GM21360 (cell line): ENCODE results near the gene SCYGR8.

Experiments
- ATAC-seq: cut with Tn5 transposase; IDR thresholded peaks from one replicate; pipeline ENCODE4 v1.9.1; 2021; ENCODE audit warnings: mild to moderate bottlenecking, moderate library complexity; ENCODE audit not compliant: unreplicated experiment

The SCYGR8 gene

DNA sequence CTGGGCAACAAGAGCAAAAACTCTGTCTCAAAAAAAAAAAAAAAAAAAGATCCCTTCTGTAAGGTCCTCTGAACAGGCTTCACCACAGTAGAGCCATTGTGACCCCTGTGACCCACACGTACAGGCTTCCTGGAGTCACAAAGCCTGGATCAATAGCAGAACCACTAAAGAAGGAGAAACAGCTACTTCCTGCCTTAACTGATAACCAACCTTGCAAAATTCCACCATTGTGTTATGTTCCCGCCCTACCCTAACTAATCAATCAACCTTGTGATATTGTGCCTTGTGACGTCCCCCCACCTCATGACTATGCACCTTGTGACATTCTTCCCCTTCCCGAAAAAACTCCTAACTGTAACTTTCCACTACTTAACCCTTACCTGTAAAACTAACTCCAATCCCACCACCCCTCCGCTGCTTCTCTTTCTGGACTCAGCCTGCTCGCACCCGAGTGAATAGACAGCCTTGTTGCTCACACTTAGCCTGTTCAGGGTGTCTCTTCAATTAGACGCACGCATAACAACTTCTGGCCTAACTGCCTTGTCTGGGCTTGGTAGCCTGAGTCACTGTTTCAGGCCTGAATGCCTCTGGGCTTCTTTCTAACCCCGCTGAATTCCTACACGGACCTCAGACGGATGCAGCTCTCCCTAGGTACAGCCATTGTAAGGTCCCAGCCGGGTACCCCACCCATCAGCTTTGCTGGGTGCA lies 13.9 kb downstream of the SCYGR8 start:
- ATAC-seq = no peak

DNA sequence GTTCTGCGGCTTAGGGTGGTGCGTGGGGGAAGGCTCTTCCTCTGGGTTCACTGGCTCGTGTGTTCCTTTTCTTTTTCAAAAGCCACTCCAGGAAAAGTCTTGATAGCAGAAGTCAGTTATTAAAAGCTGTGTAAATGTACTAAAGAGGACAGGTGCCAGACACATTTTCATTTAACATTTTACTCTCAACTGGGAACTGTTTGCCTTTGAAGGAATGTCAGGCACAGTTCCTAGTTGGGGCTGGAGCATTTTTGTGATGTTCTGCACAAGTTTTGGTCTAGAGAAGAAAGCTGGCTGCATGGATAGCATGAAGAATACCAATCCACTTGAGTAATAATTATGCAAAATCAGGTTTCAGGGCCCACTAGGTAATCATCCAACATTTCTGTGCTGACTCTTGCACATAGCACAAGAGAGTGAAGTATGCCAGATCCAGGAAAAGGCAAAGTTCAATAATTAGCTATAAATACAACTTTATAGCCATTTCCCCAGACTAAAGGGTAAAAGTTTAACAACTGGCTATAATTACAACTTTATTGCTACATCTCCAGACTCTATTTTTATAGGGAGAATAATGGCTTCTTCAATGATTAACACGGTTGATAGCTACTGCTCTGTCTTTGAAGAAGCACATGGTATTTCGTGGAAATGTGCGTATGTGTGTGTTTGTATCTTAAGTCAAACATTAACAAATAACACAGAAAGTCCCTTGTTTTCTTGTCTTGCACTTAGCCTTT lies 16.2 kb downstream of the SCYGR8 start:
- ATAC-seq = no peak

DNA sequence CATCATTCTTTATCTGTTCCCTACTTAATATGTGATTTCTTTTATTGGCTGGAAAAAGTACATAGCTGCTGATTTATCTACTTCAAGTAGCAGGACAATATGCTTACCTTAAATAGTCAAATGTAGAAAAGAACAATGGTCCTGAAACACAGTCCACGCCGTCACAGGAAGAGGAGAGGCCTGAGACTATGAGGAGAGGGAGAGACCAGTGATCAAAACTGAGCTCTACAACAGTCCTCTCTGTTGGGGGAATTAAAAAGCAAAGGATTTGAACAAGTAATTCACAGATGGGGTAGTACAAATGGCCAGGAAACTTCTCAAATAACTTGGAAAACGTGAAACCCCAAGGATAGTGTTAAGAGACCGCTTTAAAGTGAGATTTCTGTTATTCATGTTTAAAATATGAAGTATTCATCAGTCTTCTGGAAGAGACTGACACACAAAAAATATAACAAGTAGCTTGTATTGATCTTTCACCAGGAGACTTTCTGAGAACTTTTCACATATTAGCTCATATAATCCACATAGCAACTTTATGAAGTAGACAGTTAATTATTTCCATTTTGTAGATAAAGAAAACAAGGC lies 20.2 kb downstream of the SCYGR8 start:
- no peak for ATAC-seq

DNA sequence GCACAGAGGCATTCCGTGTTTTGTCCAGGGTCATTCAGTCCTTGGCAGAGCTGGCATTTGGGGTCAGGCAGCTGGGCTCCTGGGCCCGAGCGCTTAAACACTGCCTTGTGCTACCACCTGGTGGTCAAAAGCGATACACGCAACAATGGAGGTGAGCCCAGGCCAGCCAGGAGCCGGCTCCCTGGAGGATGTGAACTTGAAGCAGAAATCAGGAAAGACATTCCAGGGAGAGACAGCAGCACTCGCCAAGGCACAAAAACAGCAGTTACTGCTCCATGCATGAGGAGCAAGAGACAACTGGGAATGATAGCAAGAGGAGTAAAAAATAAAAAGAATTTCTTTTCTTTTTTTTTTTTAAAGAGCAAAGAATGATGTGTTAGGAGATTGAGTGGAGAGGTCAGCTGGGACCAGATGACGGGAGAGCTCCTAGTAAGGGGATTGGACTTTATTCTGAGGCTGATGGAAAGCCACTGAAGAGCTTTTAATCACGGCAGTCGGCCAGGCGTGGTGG lies 20.7 kb downstream of the SCYGR8 start:
- peak; percentile 99 for ATAC-seq

DNA sequence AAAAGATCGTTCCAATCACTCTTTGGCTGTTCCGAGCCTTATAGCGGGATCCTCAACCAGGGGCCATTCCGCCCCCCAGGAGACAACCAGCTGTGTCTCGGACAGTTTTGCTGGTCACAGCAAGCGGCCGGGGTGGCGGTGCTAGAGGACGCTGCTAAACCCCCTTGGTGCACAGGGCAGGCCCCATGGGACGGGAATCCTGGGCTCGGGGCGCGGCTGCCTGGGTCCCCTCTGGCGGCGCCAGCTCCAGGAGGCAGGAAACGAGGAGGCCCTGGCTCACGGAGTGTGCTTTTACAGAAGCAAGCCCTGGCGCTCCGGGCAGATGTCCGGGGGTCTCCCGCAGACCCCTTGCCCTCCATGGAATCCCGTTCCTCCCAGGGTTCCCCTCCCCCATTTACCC lies 22.1 kb downstream of the SCYGR8 start:
- no peak for ATAC-seq

DNA sequence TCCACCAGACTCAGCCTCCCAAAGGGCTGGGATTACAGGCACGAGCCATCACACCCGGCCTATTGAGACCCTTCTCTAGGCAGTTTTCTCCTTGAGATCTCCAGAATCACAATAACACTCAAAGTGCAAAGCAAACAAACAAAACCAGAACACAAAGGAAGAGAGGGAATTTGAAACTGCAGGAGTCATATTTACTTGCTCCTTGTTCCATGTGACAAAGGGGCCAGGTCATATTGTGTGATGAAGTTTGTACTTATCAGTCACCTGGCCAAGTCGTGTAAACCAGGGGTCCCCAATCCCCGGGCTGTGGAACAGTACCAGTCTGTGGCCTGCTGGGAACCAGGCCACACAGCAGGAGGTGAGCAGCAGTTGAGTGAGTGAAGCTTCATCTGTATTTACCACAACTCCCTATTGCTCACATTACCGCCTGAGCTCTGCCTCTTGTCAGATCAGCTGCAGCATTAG lies 26.5 kb downstream of the SCYGR8 start:
- no peak for ATAC-seq

DNA sequence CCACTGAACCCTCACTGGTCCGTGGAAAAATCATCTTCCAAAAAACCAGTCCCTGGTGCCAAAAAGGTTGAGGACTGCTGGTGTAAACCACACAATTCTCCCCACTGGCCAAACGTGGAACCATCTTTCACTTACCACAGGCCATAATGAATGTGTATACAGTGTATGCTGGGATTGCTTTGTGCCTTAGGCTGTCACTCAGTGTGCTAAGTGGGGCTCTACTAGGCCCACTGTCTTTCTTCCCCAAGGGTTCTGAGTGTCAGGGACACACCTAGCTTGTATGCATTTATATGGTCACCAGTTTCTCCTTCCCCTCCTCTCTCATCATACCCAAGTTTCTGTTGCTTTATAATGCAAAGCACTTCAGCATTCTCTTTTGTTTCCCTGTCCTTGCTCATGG lies 27.2 kb downstream of the SCYGR8 start:
- ATAC-seq = no peak

DNA sequence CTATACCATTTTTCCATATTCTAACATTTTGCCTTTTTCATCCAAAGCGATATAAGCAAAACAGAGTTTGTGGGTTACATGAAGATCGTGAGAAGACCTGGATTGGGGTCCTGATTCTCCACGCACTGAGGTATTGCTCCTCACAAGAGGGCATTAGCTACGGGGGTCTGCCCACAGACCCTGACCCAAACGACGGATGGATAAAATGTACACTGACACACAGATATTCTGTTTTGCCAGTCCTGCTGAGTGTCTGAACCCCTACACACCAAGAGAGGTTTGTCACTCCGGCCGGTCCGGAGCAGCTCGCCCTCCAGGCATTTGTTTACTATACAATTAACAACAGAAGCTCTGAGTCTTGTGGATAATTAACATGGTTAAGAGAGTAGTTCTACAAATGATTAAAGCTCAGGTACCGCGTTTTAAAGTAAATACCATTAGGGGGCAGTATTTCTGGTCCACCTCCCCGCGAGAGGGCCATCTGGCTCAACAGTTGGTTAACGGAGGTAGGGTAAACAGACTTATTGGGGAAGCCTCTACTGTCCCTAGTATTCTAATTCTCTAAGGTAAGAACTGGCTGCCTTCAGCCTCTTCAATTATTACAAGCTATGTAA lies 28.4 kb downstream of the SCYGR8 start:
- ATAC-seq = no peak

DNA sequence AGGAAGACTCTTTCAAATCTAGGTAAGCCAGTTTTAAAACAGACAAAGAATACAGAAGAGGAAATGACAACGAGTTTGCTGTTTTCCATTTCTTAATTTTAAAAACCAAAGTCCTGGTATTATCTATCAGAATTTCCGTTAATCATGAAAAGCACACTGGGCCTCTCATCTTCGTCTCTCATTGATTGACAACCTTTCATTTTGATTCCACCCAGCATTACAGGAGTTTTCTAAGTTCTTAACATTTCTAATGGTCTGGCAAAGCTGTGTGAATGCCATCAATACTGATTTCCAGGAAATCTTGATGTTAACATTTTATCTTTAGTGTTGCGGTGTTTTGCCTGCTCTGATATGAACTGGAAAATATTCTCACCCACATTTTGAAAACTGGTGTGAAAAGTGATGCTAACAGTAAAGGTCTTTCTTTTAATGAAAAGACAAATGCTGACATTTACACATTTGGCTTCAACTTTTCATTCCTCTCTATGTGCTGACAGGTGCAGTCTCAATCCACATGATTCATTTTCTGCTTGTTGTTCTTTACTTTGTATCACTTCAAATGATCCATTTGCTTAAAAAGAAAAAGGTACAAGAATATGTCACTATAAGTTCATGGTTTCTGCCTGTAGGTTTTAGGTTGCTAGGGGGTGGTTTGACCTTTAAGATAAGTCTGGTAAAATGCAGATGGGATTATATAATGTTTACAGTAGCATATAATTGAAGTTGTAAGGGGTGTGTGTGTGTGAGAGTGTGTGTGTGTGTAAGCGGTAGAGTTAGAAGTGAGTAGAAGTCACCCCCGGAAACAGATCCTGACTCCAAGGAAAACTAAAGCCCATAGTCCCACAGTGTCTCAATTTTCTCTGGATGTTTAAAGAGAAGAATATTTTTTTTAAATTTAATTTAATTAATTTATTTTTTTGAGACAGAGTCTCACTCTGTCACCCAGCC lies 29.5 kb downstream of the SCYGR8 start:
- ATAC-seq = no peak

DNA sequence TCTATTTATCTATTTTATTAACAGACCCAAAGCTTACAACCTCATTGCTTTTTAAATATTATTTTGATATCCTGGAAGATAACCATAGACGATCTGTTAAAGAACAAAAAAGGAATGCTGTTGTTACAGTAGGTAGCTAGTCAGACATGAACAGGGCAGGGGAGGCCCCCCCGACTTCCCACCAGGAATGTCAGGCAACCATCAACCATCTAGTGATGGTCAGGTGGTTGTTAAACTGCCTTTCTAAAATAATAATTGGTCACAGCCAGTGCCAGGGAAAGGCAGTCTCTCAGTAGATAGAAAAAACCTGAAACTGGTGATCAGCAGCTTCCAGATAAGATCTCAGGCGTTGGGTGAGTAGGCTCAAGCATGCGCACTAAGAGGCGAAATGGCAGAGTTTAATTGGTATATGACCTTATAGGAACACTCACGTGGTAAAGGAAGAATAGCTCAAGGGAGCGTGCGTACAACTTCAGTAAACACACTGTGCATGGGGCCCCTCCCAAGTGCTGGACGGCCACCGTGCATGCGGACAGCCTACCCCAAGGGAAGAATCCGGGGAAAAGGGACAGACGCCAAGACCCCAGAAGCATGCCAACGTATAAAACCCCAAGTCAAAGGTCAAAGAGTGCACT lies 35.4 kb downstream of the SCYGR8 start:
- no peak for ATAC-seq

DNA sequence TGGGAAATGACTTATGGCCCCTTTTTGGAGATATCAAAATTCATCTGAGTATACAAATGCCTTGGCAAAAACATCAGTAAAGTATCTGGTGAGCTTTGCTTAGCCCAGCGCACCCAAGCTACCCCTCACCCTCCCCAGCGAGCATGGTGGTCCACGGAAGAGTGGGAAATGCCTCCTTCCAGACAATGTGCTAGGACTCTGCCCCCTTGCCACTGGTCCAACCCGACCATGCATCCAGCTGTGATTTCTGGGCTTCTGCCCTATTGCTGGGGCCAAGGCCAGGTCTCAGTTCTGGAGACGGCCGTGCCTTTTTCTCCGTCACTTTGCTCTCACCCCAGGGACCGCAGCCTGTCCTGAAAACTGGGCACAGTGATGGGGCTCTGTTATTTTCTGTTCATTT lies 36.1 kb downstream of the SCYGR8 start:
- ATAC-seq = no peak

DNA sequence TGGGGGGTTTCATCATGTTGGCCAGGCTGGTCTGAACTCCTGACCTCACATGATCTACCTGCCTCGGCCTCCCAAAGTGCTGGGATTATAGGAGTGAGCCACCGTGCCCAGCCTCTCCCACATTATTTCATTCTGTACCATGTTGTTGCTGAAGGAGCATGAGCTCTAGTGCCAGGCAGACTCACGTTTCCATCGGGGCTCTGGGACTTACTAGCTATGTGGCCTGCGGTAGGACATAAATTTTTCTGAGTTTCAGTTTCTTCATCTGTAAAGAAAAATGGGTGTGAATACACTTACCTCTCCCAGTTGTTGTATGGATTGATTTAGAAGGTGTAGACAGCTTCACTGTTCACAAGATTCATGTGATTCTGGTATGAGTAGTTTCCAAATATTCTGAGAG lies 37.1 kb downstream of the SCYGR8 start:
- ATAC-seq = peak; percentile 39

DNA sequence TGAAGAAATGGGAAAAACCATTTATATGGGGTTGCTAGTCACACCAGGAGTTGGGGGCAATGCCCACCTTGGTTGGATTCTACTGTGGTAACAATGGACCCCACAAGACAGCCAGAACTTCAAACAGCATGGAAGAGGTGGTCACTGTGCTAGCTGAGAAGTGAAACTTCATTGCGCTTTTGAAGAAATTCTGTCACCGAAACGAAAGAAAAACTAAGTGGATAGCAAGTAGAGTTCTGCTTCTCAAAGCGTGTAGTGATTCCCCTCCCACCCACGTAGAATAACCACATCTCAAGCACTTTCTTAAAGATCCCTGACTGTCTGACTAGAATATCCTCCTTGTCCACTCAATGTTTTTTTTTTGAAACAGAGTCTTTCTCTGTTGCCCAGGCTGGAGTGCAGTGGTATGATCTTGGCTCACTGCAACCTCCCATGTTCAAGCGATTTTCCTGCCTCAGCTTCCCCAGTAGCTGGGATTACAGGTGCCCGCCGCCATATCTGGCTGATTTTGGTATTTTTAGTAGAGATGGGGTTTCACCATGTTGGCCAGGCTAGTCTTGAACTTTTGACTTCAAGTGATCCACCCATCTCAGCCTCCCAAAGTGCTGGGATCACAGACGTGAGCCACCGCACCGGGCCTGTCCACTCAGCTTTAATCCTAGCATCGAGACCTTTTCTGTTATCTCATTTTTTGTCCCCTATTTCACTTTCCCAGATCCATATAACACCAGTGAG lies 37.9 kb downstream of the SCYGR8 start:
- ATAC-seq = peak; percentile 93

DNA sequence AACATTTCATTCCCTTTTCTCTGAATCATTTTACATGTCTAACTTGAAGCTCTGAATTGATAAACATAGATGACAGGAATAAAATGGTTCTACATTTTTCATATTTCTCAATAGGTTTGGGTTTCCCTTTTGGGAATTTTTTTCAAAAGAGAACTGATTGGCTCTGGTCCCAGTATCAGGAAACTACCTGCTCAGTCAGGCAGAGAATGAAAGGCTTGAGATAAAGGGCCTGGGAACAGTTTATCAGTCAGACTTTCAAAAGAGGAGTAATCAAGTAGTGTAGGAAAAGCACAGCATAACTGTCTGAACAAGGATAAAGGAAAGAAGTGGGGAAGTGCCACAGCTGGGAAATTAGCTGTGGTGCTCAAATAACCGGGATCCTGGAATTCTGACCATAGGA lies 39.6 kb downstream of the SCYGR8 start:
- no peak for ATAC-seq

DNA sequence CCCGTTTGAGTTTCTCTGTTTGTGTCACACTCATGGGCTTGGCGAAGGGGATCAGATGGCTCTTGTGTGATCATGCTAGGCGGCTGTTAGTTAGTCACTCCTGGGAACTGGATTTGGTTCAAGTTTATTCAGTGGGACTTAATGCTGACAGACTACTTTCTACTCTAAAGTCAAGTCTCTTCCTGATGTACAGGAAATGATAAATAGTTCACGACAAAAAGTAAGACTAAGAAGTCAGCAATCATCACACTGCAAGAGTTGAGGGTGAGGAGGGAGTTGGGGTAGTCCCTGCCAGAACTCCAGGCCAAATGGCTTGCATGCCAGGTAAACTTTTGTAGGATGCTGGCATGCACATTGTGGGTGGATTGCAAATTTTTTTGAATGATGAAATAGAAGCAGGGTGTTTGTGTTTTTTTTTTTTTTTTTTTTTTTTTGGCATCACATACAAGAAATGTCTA lies 42.9 kb downstream of the SCYGR8 start:
- no peak for ATAC-seq

DNA sequence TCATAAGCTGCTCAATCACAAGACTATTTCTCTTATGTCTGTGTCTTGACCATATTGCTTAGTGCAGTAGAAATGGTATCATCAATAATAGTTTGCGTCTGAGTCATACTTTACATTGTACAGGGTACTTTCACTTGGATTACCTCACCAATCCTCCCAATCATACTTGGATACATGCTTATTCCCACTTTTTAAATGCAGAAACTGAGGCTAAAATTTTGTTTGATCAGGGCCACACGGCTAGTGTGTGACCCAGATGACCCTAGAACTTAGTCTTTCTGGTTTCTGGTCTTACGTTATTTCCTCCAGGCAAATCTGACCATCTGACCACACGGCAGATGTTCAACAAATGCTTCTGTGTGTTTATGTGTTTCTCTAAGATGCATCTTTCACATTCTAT lies 44.1 kb downstream of the SCYGR8 start:
- ATAC-seq = no peak

DNA sequence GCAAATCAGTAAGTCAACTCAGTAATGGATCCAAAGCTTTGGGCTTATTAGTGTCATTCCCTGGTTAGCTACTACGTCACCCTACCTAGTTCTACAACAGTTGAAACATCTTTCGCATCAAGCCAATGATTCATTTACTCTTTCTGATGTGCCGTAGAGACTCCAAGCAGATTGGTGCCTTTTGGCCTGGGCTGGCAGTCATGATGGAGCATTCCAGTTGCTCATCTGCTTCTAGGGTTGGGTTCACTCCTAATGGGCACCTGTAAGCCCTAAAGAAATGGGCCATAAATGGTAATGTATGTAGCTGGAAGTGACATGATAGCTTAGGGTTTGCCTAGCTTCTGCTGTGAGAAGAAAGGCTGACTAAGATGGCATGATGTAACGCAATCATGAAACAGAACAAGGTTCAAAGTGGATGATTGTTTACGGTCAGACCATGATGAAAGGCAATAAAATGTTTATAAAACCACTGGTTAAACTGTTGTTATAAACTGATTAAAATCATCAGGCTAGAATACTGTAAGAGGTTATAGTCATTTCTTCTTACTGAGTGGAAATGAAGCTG lies 47.5 kb downstream of the SCYGR8 start:
- ATAC-seq = no peak
